ENCODE data around the gene LRRFIP1. TPM values are rescaled to one million over a fixed set of nuclear protein-coding genes. Genes with fewer than 3 reads are reported as not detected.
"Not testable (repeated sequence)": the region's sequence is repeated elsewhere in the genome, so short reads cannot be mapped to it uniquely, and the experiment has no call there.

LRRFIP1 gene
- total RNA-seq, 4 donors from 2014 or later, result 62.8 to 199 (median 121) TPM

DNA sequence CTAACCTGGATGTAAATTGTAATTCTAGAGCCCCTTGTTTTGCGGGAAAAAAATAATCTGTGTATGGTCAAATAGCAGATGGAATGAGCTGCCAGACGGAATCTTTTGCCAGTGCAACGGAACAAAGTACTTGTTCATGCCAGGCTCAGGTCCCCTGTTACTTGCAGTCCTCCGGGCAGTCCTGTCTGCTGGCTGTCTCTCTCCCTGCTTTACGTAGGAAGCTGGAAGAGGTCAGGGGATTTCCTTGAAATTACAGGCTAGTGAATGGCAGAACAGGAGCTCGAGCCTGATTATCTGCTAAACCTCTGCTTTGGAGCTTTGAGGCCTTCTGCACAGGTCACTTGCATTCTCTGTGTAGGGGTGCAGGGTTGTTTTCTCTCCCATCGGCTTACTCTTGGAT lies 54.8 kb downstream of the LRRFIP1 start:
- DNase-seq, result no peak
- Histone ChIP-seq H3K36me3 (no peaks in the 10 kb centered on the region), H3K4me1 (peaks cover 0 to 12% of the 10 kb centered on the region in 2 donors), H3K27me3 (no peaks in the 10 kb centered on the region), H3K4me3 (no peak overlapping the region), H3K27ac (peak overlapping the region; percentile 14 to 43), H3K9me3 (no peaks in the 10 kb centered on the region)
- intact Hi-C loops (cut with DNase I; ENCODE audit: low total_unique reads), result no loop called here
- no peak for TF ChIP-seq POLR2A (IDR thresholded peaks at IDR 0.05)
- TF ChIP-seq, protein P1, sequence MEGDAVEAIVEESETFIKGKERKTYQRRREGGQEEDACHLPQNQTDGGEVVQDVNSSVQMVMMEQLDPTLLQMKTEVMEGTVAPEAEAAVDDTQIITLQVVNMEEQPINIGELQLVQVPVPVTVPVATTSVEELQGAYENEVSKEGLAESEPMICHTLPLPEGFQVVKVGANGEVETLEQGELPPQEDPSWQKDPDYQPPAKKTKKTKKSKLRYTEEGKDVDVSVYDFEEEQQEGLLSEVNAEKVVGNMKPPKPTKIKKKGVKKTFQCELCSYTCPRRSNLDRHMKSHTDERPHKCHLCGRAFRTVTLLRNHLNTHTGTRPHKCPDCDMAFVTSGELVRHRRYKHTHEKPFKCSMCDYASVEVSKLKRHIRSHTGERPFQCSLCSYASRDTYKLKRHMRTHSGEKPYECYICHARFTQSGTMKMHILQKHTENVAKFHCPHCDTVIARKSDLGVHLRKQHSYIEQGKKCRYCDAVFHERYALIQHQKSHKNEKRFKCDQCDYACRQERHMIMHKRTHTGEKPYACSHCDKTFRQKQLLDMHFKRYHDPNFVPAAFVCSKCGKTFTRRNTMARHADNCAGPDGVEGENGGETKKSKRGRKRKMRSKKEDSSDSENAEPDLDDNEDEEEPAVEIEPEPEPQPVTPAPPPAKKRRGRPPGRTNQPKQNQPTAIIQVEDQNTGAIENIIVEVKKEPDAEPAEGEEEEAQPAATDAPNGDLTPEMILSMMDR (IDR thresholded peaks at IDR 0.05), result no peak

GRCh38 chr2:237682856-237683670 lies 55.7 kb downstream of the LRRFIP1 start:
- H3K4me1 ChIP-seq, result peaks cover 0 to 12% of the 10 kb centered on the region in 2 donors
- no peaks in the 10 kb centered on the region for H3K36me3 ChIP-seq
- H3K27ac ChIP-seq, result peak overlapping the region; percentile 17 to 43
- no peaks in the 10 kb centered on the region for H3K9me3 ChIP-seq
- no peak overlapping the region for H3K4me3 ChIP-seq
- no peak for TF ChIP-seq POLR2A (IDR thresholded peaks at IDR 0.05)
- TF ChIP-seq, protein P1 (IDR thresholded peaks at IDR 0.05), result no peak
- no peaks in the 10 kb centered on the region for H3K27me3 ChIP-seq
- intact Hi-C loops (cut with DNase I; ENCODE audit: low total_unique reads), result no loop called here
- no peak for DNase-seq

GRCh38 chr2:237685408-237685807 lies 58.0 kb downstream of the LRRFIP1 start:
- H3K4me3 ChIP-seq, result no peak overlapping the region
- H3K4me1 ChIP-seq, result peaks cover 13 to 16% of the 10 kb centered on the region in 2 donors
- H3K9me3 ChIP-seq, result no peaks in the 10 kb centered on the region
- intact Hi-C loops (cut with DNase I; ENCODE audit: low total_unique reads), result no loop called here
- H3K36me3 ChIP-seq, result no peaks in the 10 kb centered on the region
- TF ChIP-seq, protein P1 (IDR thresholded peaks at IDR 0.05), result peak; percentile 13 to 36 (median 19)
- TF ChIP-seq POLR2A (IDR thresholded peaks at IDR 0.05), result no peak
- DNase-seq, result no peak
- H3K27me3 ChIP-seq, result no peaks in the 10 kb centered on the region
- peak overlapping the region; percentile 94 to 99 for H3K27ac ChIP-seq

GRCh38 chr2:237686659-237687136 lies 59.3 kb downstream of the LRRFIP1 start:
- peaks cover 13 to 16% of the 10 kb centered on the region in 2 donors for H3K4me1 ChIP-seq
- TF ChIP-seq, protein P1 (IDR thresholded peaks at IDR 0.05), result peak in 1 of 4 experiments; percentile 3
- TF ChIP-seq POLR2A (IDR thresholded peaks at IDR 0.05), result peak in 1 of 2 donors; percentile 21
- H3K27ac ChIP-seq, result peak overlapping the region; percentile 94 to 99

GRCh38 chr2:237688081-237688480 lies 60.7 kb downstream of the LRRFIP1 start:
- TF ChIP-seq, protein P1 (IDR thresholded peaks at IDR 0.05), result no peak
- TF ChIP-seq POLR2A (IDR thresholded peaks at IDR 0.05), result no peak
- intact Hi-C loops (cut with DNase I; ENCODE audit: low total_unique reads), result no loop called here
- no peak overlapping the region for H3K4me3 ChIP-seq
- H3K27me3 ChIP-seq, result no peaks in the 10 kb centered on the region
- H3K4me1 ChIP-seq, result peaks cover 13 to 16% of the 10 kb centered on the region in 2 donors
- DNase-seq, result no peak
- peak overlapping the region; percentile 94 to 99 for H3K27ac ChIP-seq
- H3K36me3 ChIP-seq, result no peaks in the 10 kb centered on the region
- H3K9me3 ChIP-seq, result no peaks in the 10 kb centered on the region

More at GRCh38 chr2:237686659-237687136, 59.3 kb downstream of the LRRFIP1 start:
- intact Hi-C loops (cut with DNase I; ENCODE audit: low total_unique reads), result no loop called here
- no peaks in the 10 kb centered on the region for H3K9me3 ChIP-seq
- peak in 1 of 2 donors; percentile 67 for DNase-seq
- no peaks in the 10 kb centered on the region for H3K27me3 ChIP-seq
- H3K4me3 ChIP-seq, result no peak overlapping the region
- no peaks in the 10 kb centered on the region for H3K36me3 ChIP-seq

DNA sequence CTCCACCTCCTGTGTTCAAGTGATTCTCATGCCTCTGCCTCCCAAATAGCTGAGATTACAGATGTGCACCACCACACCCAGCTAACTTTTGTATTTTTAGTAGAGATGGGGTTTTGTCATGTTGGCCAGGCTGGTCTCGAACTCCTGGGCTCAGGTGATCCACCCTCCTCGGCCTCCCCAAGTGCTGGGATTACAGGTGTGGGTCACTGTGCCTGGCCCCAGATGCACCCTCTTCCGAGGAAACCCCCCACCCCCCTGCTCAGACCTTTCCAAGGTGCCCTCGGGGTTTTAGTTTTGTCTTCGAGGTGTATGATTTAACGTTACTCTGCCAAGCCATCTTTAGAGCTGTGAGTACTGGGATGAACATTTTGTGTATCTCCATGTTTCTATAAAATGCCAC lies 61.2 kb downstream of the LRRFIP1 start:
- H3K4me3 ChIP-seq; intact Hi-C loops (cut with DNase I; ENCODE audit: low total_unique reads); H3K27me3 ChIP-seq; H3K36me3 ChIP-seq; H3K9me3 ChIP-seq; DNase-seq: not testable (repeated sequence)
- H3K4me1 ChIP-seq, result peaks cover 13 to 16% of the 10 kb centered on the region in 2 donors
- H3K27ac ChIP-seq, result peak overlapping the region; percentile 94 to 99

Data from uterus (tissue), 4 donors.